Testis (tissue), 3 donors: Measurements from ENCODE around the gene ARHGAP25. TPM values are rescaled to one million over a fixed set of nuclear protein-coding genes. Genes with fewer than 3 reads are reported as not detected.

Experiments
- DNase-seq: peaks from one replicate; pipeline ENCODE4 v3.0.0-alpha.2; 2019
- H3K27ac ChIP-seq, 2 donors: fragments of 200-600 bp; sonication (generic); one replicate each; pipeline ENCODE4 v1.5.1; 2019
- H3K27me3 ChIP-seq: fragments of 200-600 bp; sonication (generic); one replicate; pipeline ENCODE4 v1.5.1; 2019
- H3K36me3 ChIP-seq: fragments of 200-600 bp; sonication (generic); one replicate; pipeline ENCODE4 v1.5.1; 2017; ENCODE audit warnings: low read depth; ENCODE audit errors: missing control alignments
- H3K4me1 ChIP-seq: fragments of 200-600 bp; sonication (generic); one replicate; pipeline ENCODE4 v1.5.1; 2019
- H3K4me3 ChIP-seq, 2 donors: fragments of 200-600 bp; sonication (generic); one replicate each; pipeline ENCODE4 v1.5.1; 2017 to 2019
- H3K9me3 ChIP-seq: fragments of 200-600 bp; sonication (generic); one replicate; pipeline ENCODE4 v1.5.1; 2017
- POLR2A ChIP-seq: fragments of 450-650 bp; IDR thresholded peaks from one replicate; pipeline ENCODE4 v1.6.1; 2017; ENCODE audit warnings: antibody characterized with exemption, mild to moderate bottlenecking, moderate library complexity
- WGBS, 2 donors: methylation state at CpG; one replicate each; pipeline ENCODE4 v1.1.5; 2018; 5-methylcytosine and 5-hydroxymethylcytosine counted together
- intact Hi-C: fragments of 100-400 bp; cut with DNase I; formaldehyde crosslinking; loops from one replicate; pipeline ENCODE4 v1.15.1; 2023; ENCODE audit warnings: low total_unique reads
- polyA plus RNA-seq: library from polyadenylated mRNA; stranded (reverse); fragments of 350-450 nt; fragmentation: Illumina TruSeq; extraction: RNeasy Lipid Tissue Mini Kit (QIAGEN cat#74804); gene quantifications from one replicate; pipeline ENCODE4 v1.2.3, GENCODE V29; 2014; ENCODE audit warnings: low read depth, low replicate concordance; ENCODE audit not compliant: insufficient read depth
- total RNA-seq, 2 donors: library from RNA; depleted of rRNA; stranded (reverse); fragments of >200 nt; gene quantifications; one replicate each; pipeline ENCODE4 v1.2.3, GENCODE V29; 2016
- TF ChIP-seq, protein P1 (sequence below), 3 experiments: fragments of 450-650 bp in 2 of 3; fragments of 200-600 bp in 1 of 3; sonication (generic) in 1 of 3; IDR thresholded peaks; one replicate each; pipeline ENCODE4 v1.5.1; 2016 to 2019; ENCODE audit warnings: antibody characterized with exemption in 3 of 3, mild to moderate bottlenecking in 2 of 3, moderate library complexity in 1 of 3

The ARHGAP25 gene
- total and polyA plus RNA-seq, 3 donors from 2014 or later = 6.2 to 8.2 (median 6.7) TPM

DNA sequence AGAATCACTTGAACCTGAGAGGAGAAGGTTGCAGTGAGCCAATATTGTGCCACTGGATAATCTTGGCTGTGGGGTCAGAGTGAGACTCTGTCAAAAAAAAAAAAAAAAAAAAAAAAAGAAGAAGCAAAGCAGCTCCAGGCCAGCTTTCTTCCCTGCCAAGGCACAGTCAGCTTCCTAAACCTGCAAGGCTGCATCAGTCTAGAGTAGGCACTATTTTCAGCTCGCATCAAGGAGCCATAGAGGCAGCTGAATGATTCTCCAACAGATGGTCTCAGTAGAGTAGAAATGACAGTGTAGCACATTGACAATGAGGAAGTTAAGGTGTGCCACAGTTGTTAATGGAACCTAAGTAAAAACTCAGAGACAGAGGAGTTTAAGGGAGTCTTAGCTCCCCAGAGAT lies 101.0 kb downstream of the ARHGAP25 start:
- H3K27ac ChIP-seq = no peak overlapping the region
- no peaks in the 10 kb centered on the region for H3K9me3 ChIP-seq
- no peaks in the 10 kb centered on the region for H3K27me3 ChIP-seq
- intact Hi-C loops = no loop called here
- no peak for DNase-seq
- 68 to 89% methylated on average over 1 of the region's 1 CpG for whole genome bisulfite sequencing, 2 donors
- peaks cover 9% of the 10 kb centered on the region for H3K4me1 ChIP-seq
- H3K4me3 ChIP-seq = no peak overlapping the region
- H3K36me3 ChIP-seq = no peaks in the 10 kb centered on the region
- TF ChIP-seq POLR2A = no peak
- TF ChIP-seq, protein P1, sequence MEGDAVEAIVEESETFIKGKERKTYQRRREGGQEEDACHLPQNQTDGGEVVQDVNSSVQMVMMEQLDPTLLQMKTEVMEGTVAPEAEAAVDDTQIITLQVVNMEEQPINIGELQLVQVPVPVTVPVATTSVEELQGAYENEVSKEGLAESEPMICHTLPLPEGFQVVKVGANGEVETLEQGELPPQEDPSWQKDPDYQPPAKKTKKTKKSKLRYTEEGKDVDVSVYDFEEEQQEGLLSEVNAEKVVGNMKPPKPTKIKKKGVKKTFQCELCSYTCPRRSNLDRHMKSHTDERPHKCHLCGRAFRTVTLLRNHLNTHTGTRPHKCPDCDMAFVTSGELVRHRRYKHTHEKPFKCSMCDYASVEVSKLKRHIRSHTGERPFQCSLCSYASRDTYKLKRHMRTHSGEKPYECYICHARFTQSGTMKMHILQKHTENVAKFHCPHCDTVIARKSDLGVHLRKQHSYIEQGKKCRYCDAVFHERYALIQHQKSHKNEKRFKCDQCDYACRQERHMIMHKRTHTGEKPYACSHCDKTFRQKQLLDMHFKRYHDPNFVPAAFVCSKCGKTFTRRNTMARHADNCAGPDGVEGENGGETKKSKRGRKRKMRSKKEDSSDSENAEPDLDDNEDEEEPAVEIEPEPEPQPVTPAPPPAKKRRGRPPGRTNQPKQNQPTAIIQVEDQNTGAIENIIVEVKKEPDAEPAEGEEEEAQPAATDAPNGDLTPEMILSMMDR (IDR thresholded peaks at IDR 0.05) = no peak

DNA sequence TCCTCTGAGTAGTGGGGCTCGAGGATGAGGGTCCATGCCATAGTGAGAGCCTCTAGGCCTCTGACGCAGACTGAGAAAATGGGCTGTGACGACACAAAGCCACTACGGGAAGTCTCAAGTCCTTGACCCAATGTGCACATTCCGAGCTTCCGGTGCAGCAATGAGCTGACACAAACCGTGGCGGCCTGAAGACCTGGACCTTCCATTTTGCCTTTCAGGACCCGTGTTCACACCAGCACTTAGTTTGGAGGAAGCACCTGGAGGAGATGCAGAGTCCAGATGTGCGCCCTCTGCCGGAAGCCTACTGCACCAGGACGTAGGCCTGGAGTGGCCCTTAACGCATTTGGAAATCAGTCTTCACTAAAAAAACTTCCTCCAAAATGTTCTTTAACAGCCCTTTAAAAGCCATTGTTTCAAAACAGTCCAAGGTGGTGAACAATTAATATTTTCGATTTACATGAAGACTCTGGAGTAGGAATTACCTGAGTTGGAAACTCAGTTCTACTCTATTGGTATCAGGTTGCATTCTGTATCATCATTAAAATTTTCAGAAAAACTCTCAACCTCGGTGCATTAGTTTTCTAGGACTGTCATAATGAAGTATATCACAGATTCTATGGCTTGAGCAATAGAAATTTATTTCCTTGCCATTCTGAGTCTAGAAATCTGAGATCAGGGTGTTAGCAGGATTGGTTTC lies 102.7 kb downstream of the ARHGAP25 start:
- intact Hi-C loops = no loop called here
- Histone ChIP-seq H3K4me3 (no peak overlapping the region), H3K4me1 (no peaks in the 10 kb centered on the region), H3K27ac (no peak overlapping the region), H3K27me3 (no peaks in the 10 kb centered on the region), H3K36me3 (no peaks in the 10 kb centered on the region), H3K9me3 (no peaks in the 10 kb centered on the region)
- TF ChIP-seq, protein P1 (IDR thresholded peaks at IDR 0.05) = peak in 2 of 3 experiments; percentile 34 to 41
- TF ChIP-seq POLR2A = no peak
- DNase-seq = peak; percentile 81
- 61 to 66% methylated on average over 14 to 15 of the region's 15 CpGs for WGBS, 2 donors

DNA sequence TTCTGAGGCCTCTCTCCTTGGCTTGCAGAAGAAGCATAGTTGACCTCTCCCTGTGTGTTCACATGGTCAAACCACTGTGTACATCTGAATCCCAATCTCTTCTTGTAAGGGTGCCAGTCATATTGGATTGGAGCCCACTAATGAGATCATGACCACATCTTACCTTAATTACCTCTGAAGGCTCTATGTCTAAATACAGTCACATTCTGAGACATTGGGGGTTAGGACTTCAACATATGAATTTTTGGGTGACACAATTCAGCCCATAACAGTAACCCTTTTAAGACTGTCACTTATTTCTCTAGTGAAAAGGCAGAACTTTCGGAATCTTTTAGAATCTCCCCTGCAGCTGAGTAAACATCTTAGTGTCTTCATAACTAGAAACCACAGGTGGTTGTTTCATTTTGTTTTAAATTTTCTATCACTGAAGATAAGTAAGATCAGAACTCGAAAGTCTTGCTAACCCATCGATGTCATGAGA lies 103.3 kb downstream of the ARHGAP25 start:
- Histone ChIP-seq H3K4me1 (no peaks in the 10 kb centered on the region), H3K36me3 (no peaks in the 10 kb centered on the region), H3K27me3 (no peaks in the 10 kb centered on the region), H3K27ac (no peak overlapping the region), H3K9me3 (no peaks in the 10 kb centered on the region), H3K4me3 (no peak overlapping the region)
- WGBS, 2 donors = 55 to 61% methylated on average over 3 of the region's 3 CpGs
- intact Hi-C loops = no loop called here
- no peak for DNase-seq
- TF ChIP-seq POLR2A = no peak
- TF ChIP-seq, protein P1 (IDR thresholded peaks at IDR 0.05) = no peak

DNA sequence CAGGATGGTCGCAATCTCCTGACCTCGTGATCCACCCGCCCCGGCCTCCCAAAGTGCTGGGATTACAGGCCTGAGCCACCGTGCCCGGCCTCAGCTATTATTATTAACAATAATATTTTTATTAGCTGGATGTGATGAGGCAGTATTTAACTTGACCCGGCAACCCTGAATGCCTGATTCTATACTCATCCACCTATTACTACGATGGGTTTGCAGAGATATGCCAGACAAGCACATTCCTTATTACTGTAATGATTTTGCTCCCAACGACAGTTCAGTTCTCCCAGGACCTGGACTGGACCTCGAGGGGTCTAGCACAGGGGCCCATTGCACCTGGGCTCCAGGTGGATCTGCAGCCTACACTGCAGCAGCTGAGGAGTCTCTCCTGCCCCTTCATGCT lies 104.0 kb downstream of the ARHGAP25 start:
- no peaks in the 10 kb centered on the region for H3K27me3 ChIP-seq
- intact Hi-C loops = no loop called here
- TF ChIP-seq POLR2A = no peak
- TF ChIP-seq, protein P1 (IDR thresholded peaks at IDR 0.05) = no peak
- H3K4me3 ChIP-seq = no peak overlapping the region
- no peaks in the 10 kb centered on the region for H3K4me1 ChIP-seq
- no peaks in the 10 kb centered on the region for H3K36me3 ChIP-seq
- WGBS, 2 donors = 70 to 77% methylated on average over 10 of the region's 10 CpGs
- no peak overlapping the region for H3K27ac ChIP-seq
- DNase-seq = no peak
- H3K9me3 ChIP-seq = no peaks in the 10 kb centered on the region
